A673 (cell line): ENCODE results near the gene CCDC97.

Experiments
- CTCF ChIP-seq: fragments of 300-800, 200-600 bp; sonication (generic); conservative IDR thresholded peaks from 2 replicates; pipeline ENCODE4 v1.5.1; 2017; ENCODE audit warnings: low read depth, mild to moderate bottlenecking, antibody characterized with exemption, low read length, moderate library complexity, mixed read lengths
- EZH2 ChIP-seq: fragments of 200-600 bp; sonication (generic); IDR thresholded peaks from 2 replicates; pipeline ENCODE4 v1.6.1; 2017; ENCODE audit warnings: borderline replicate concordance, low read depth, mild to moderate bottlenecking, mixed read lengths, antibody characterized with exemption, low read length; ENCODE audit not compliant: poor library complexity, severe bottlenecking

- TF ChIP-seq CTCF (no peak), EZH2 (no peak)
Observed at GRCh38 chr19:41372501-41372900, 62.5 kb downstream of the CCDC97 start.
